ENCODE data around the gene MPZL3. TPM values are rescaled to one million over a fixed set of nuclear protein-coding genes. Genes with fewer than 3 reads are reported as not detected.

The MPZL3 gene
- polyA plus RNA-seq, 2 of the 4 experiments (the other 2 are of a cell fraction), result 0.34 to 1.0 TPM

- no peak for TF ChIP-seq RAD21 (conservative IDR thresholded peaks at IDR 0.05 in 1 of 2, IDR thresholded peaks at IDR 0.05 in 1 of 2)
- no peak for TF ChIP-seq POLR2AphosphoS2 (conservative IDR thresholded peaks at IDR 0.05; ENCODE audit: low read length)
- TF ChIP-seq CHD4 (IDR thresholded peaks at IDR 0.05; ENCODE audit: borderline replicate concordance), result no peak
- no peak for TF ChIP-seq FOXS1 (CRISPR knock-in tag; IDR thresholded peaks at IDR 0.05)
- TF ChIP-seq CEBPB (IDR thresholded peaks at IDR 0.05), result no peak
- TF ChIP-seq ZSCAN20 (CRISPR knock-in tag; IDR thresholded peaks at IDR 0.05), result no peak
- no peak for TF ChIP-seq EHMT2 (IDR thresholded peaks at IDR 0.05; ENCODE audit: low read depth)
- TF ChIP-seq KDM1A (IDR thresholded peaks at IDR 0.05; ENCODE audit: low read depth), result no peak
- no peak for TF ChIP-seq CBX8 (IDR thresholded peaks at IDR 0.05)
- no peak for TF ChIP-seq MAFK (IDR thresholded peaks at IDR 0.05; ENCODE audit: partially characterized antibody)
- TF ChIP-seq REST (IDR thresholded peaks at IDR 0.05), result no peak
These were observed 34.8 kb upstream of the MPZL3 start (continued) for GRCh38 chr11:118287006-118287405.

GRCh38 chr11:118286545-118286944 is 34.4 kb upstream of the MPZL3 start:
- CTCF ChIA-PET, result no interaction called here
- no peak overlapping the region for H3K4me3 ChIP-seq
- TF ChIP-seq RAD21 (conservative IDR thresholded peaks at IDR 0.05 in 1 of 2, IDR thresholded peaks at IDR 0.05 in 1 of 2) (no peak), SMC3 (IDR thresholded peaks at IDR 0.05) (no peak), ZFP36 (IDR thresholded peaks at IDR 0.05; ENCODE audit: borderline replicate concordance, partially characterized antibody) (no peak), HES2 (IDR thresholded peaks at IDR 0.05) (no peak), RFX5 (IDR thresholded peaks at IDR 0.05) (no peak), USF2 (IDR thresholded peaks at IDR 0.05) (no peak), JUNB (IDR thresholded peaks at IDR 0.05) (no peak), MYC (IDR thresholded peaks at IDR 0.05; ENCODE audit: borderline replicate concordance, low read length) (no peak)
- FAIRE-seq (no peak), ATAC-seq (no peak), DNase-seq (ENCODE audit: low read depth in 1 of 2, low spot score in 1 of 2) (no peak)
- 31% methylated on average over 2 of the region's 2 CpGs for WGBS (ENCODE audit: missing lambda C conversion rate)
- no peak overlapping the region for H3K27ac ChIP-seq
- H3K4me1 ChIP-seq, result 0 out of 3 replicates have a peak, but pooled peaks cover 4% of the 10 kb centered on the region
- no peak overlapping the region for H3K4me2 ChIP-seq
- no peaks in the 10 kb centered on the region; the same call in 2 of the 3 replicates for H3K9me3 ChIP-seq
- POLR2A ChIA-PET, result no interaction called here

GRCh38 chr11:118283756-118284350 is 31.7 kb upstream of the MPZL3 start:
- Histone ChIP-seq H3K4me1 (no peaks in the 10 kb centered on the region), H3K4me3 (no peak overlapping the region), H3K9me3 (no peaks in the 10 kb centered on the region), H3K4me2 (no peak overlapping the region), H3K27ac (no peak overlapping the region)
- ATAC-seq (no peak), DNase-seq (ENCODE audit: low read depth in 1 of 2, low spot score in 1 of 2) (no peak), FAIRE-seq (no peak)
- 39% methylated on average over 4 of the region's 4 CpGs for WGBS (ENCODE audit: missing lambda C conversion rate)
- TF ChIP-seq FOSB (CRISPR knock-in tag; IDR thresholded peaks at IDR 0.05) (no peak), CTCF (IDR thresholded peaks at IDR 0.05) (no peak), RCOR1 (IDR thresholded peaks at IDR 0.05; ENCODE audit: low read depth, low read length) (no peak), MAFK (IDR thresholded peaks at IDR 0.05; ENCODE audit: partially characterized antibody) (no peak), BHLHE40 (IDR thresholded peaks at IDR 0.05; ENCODE audit: low read depth, low read length) (no peak), HOXB13 (CRISPR knock-in tag; IDR thresholded peaks at IDR 0.05; ENCODE audit: low read depth) (no peak), EHF (CRISPR knock-in tag; IDR thresholded peaks at IDR 0.05) (no peak), RAD21 (conservative IDR thresholded peaks at IDR 0.05 in 1 of 2, IDR thresholded peaks at IDR 0.05 in 1 of 2) (no peak), GATA3 (IDR thresholded peaks at IDR 0.05; ENCODE audit: borderline replicate concordance) (no peak), HOXB5 (CRISPR knock-in tag; IDR thresholded peaks at IDR 0.05) (no peak), HEYL (CRISPR knock-in tag; IDR thresholded peaks at IDR 0.05) (no peak), FOXS1 (CRISPR knock-in tag; IDR thresholded peaks at IDR 0.05) (no peak)
- ChIA-PET POLR2A (no interaction called here), CTCF (interaction anchor here (0.6 to 1.8 kb wide), 3 partner anchors 31 to 112 kb away, joined by 3 to 6 read pairs (median 5); no protein-coding TSS in a partner anchor)

Data from A549 (cell line).